HG03457 (cell line): Measurements from ENCODE around the gene GLRA2.

Experiments used
- ATAC-seq: cut with Tn5 transposase; IDR thresholded peaks from one replicate; pipeline ENCODE4 v1.9.1; 2021; ENCODE audit warnings: moderate number of reproducible peaks; ENCODE audit not compliant: unreplicated experiment

Gene GLRA2

DNA sequence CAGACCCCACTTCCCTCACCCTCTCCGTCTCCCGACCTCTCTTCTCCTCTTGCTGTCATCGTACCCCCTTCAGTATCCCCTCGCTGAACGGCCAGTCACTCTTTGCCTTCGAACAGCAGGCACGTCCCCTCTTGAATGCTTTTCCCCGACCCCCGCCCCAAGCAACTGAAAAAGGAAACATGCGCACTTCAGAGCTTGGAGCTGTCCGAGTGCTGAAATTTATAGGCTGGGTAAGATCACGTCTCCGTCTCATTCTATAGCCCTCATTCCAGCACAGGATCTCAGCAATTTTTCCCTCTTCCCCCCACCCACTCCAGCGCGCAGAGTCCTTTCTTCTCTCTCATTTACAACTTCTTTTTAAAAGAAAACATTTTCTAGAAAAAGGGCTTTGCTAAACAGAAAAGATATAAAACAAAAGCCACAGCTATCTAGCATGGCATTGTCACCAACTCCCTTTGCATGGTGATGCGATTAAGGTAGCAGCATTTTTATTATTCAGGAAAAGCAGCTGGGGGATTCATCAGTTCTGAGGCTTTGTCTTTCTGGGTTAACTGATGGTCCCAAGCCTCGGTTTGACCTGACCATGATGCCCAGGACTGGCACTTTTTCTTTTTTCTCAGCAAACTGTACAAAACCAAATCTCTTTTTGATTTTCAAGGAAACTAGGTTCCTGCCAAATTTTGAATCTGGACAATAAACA lies at the start of gene GLRA2:
Gene GLRA2 (plus strand): TSS at position 247 of the 700 bp plus-strand sequence. CDS start 522 bp downstream, outside the sequence.
- ATAC-seq: no peak

DNA sequence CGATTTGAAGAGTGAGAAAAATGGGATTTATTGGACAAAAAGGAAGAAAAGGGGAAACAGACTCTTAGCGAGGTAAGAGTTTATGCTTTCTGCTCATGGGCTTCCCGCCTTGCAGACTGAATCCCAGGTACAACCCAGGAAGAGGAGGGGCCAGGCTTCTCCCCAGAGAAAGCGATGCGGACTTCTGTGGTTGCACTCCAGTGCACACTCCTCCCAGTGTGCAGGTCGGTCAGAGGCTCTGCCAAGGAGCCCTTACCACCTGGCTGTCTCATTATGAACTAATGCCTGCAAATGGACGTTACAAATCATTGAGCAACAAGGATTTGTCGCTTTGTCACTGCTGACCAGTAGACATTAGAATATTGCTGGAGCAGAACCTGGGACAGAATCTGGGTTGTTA lies 39.9 kb upstream of the GLRA2 start:
- no peak for ATAC-seq

DNA sequence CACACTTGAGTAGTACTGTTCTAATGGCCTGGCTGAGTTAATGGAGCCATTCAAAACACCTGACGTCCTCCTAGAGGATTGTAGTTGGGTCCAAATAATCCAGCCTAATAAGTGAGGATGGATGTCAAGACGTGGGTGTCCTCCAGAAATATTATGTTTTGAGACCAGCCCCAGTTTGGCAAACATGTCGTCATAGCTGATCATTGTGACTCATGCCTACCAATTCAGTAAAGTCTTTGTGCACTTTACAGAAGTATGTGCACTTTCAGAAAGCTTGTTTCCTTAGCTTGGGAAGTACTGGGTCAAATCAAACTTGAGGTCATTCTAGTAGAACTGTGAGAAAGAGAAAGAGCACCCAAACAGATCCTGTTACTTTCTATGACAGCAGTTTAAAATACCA lies 37.6 kb upstream of the GLRA2 start:
- no peak for ATAC-seq

DNA sequence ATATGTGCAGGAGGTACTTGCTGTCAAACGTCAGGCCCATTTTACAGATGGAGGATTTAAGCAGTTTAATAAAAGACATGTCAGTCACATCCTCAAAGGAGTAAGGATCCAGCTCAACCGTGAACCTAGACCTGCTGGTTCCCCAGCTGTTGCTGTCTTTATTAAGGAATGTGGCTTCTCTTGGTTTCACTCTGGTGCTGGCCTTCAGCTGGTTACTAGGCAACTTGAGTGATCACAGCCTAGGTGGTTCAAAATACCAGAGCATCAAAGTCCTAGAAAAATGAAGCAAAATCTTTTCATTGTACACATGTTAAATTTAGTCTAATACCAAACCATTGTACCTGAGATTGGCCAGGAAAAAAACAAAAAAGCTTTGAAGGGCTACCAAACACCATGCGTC lies 32.7 kb upstream of the GLRA2 start:
- ATAC-seq: no peak

DNA sequence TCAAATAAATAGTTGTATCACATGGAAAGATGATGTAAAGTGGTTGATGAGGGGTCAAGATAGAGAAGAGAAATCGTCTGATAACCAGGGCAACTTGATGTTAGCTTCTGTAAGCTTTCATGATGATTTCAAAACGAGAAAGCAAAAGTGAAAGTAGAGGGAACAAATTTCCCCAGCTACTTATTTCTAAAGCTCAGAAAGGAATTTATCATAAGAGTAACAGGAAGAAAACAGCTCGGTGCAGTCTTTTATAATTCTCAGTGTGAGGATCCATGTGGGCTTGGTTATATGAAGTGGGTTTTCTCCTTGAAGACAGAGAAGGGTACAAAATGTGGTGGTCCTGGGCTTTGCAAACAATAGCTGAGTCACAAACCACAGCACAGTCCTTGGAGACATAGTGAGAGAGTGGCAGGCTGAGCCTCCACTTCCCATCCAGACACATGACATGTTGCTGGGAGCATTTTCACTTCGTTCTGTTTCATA lies 32.1 kb upstream of the GLRA2 start:
- no peak for ATAC-seq

DNA sequence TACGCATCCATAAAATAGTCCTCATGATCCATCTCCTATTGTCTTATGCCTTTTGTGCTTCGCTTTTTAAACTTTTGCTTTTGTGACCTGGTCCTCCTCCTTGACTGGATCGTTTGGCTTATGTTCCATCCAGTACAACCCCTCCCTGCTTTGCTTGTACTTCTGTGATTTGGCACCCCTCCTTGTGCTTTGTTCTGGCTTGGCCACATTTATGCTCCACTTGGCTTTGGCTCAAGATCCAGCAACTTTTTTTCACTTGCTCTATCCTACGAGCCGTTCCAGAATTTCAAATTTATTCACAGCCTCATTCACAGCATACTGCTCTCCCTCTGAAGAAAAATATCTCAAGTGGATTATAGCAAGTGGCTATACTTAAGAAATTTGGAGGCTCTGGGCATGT lies 28.0 kb upstream of the GLRA2 start:
- ATAC-seq: no peak

DNA sequence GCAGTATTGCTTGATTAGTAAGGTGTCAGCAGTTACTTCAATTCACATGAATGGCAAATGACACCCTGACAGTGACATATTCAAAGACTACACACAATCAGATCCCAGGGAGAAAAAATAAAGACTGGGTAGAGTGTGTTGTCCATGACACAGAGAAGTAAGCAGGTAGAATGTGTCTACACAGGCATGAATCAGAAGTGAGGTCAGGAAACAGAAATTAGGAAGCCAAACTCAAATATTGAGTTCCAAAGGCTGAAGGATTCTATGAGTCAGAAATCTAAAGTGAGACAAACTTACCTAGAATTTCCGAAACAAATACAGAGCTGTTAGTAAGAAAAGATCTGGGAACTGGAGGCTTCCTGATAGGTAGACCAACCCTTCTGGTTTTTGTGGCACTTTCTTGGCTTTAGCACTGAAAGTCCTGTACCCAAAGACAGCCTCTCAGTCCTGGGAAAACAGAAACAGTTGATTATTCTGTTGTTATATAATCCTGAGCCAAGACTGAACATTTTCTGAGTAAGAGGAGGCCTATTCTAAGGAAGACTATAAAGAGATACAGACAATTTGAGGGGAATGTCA lies 24.3 kb upstream of the GLRA2 start:
- no peak for ATAC-seq

DNA sequence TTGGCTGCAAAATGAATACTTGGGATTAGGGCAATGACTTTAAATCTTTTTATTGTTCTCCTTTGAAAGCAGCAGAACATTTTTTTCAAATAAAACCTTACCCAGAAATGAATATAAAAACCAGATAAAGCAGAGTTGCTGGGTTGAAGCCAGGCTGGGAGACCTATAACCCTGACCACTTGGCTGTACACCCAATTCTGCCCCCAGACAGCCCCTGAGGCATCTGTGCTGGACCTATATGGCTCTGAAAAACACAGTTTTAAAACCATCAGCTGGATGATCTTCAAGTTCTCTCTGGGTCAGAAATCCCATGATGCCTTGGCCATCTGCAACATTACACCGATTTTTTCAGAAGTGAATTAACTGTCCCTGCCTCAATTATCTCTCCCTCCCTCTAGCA lies 23.7 kb upstream of the GLRA2 start:
- ATAC-seq: no peak

DNA sequence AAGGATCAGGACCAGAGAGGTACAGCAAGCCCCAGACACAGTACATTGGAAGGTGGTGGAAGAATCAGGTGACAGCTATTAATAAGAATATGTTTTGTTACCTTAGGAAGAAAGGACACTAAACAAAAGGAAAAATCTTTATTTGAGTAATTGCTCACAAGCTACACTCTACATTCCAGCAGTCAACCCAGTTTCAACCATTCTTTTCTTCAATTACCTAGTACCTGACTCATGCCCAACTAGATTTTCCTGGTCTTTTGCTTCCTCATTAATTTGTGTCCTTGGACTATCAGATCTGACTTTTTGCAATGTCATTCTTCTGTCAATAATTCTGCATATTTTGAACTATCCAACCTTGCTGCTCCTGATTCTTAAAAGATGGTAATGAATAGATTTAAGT lies 22.5 kb upstream of the GLRA2 start:
- ATAC-seq: no peak

DNA sequence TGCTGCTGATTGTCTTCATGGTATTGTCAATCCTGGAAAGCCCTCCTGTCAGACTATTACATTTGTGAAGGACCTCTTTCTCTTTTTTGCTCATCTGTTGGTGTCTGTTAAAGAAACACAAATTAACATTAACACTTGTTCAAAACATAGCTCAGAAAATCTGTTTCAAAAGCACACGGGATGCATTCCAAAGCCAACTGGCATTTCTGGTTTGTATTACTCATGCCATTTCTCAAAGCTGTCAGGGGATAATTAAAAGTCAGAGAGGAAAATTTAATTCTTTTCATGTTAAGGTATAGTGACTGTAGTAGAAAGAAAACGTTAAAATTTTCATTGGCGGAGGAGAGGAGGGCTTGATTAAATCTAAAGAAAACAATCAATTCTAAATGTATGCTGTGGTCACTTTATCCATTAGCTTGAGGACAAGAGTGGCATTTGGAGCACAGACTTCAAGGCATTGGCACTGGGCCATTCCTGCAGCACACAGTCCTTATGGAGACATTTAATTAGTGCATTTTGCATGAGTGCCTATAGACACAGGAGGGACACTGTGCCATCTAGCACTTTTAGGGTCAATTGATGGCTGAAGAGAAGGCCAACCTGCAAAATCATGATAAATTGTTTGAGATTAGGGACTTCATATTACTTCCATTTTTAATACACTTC lies 21.2 kb upstream of the GLRA2 start:
- no peak for ATAC-seq

DNA sequence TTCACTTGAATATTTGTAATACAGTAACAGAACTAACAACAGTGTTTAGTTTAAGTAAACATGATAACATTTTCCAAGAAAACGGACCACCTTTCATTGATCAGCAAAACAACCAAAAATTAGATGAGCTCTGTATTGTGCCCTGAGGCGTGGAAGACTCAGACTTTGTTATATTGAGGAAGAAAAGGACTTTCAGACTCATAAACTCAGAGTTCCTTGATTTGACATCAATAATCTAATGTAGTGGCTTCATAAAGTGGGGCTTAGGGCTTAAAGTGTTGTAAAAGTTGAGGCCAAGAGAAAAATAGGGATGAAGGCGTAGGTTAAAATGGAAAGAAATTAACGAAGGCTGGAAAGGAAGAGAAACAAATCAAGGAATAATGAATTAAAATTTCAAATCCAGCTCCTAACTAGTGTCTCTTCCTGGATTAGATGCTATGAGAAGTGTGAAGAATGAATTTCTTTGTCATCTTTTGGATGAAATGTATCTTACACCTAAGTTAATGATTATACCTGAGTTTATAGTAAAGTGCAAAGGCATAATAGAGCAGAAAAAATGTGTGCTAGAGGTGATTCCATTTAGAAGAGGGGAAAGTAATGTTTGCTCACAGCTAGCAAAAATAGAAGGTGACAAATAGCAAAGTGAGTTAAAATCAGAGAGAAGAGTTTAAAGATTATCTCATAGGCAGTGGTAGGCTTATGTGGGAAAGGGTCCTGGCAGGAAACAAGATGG lies 19.8 kb upstream of the GLRA2 start:
- no peak for ATAC-seq

DNA sequence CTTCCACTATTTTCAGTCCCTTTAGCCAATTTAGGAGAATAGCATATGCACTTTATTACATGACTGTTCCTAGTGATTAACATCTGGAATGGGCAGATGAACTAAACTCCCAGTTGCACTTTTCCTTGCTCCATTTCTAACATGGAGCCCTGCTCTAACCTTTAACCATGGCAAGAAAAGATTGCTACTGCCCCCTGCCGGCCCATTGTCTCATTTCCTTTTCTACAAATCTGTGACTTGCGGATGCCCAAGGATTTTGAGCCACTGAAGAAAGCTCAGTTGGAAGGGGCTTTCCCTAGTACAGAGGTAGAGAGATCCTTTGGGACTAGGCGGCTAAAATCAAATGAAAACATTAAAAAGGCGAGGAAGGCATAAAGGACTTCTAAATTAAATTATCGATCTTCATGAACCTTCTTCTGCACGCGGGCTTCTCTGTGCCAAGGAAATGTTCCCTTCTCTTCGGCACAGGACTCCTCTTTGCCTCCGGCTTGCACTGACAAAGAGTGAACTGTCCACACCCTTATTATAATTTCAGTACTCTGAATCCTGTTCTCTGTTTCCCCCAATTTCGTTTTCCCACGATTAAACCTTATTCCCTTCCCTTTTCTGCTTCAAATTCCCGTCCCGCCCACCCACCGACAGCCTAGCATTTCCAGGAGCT lies 577 bp upstream of the GLRA2 start:
- no peak for ATAC-seq

DNA sequence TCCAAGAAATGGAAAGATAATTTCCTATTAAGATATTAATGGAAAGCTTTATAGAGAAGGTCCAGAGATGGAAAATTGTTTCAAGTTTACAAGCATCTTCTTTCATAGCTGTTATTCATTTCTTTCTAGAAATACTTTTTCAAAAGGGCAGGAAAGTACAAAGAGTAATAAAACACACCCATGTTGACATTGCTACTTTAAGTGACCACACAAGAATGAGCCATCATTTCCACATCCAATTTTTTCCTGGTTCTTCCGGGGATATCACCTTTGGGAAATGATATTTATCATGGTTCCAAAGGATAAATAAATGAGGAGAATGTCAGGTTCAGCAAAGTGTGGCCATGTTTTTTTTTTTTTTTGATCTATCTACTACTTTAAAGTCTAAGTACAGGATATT lies 4.5 kb downstream of the GLRA2 start:
- no peak for ATAC-seq

DNA sequence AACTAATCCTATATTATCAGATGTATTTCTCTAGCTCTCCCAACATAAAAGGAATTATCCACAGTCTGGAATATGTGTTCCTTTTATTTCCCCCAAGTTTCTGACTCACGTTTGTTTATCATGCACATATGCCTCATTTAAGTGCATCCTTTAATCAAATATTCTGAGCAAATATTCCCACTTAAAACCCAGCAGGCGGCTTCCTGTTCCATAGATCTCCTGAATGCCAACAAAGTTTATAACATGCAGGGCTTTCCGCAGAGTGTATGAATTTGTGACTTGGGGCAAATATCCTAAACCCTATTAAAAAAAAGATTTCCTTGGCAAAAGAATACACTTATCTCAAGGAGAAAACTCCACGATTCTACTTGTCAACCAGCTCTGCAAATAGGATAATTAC lies 16.9 kb downstream of the GLRA2 start:
- ATAC-seq: no peak

DNA sequence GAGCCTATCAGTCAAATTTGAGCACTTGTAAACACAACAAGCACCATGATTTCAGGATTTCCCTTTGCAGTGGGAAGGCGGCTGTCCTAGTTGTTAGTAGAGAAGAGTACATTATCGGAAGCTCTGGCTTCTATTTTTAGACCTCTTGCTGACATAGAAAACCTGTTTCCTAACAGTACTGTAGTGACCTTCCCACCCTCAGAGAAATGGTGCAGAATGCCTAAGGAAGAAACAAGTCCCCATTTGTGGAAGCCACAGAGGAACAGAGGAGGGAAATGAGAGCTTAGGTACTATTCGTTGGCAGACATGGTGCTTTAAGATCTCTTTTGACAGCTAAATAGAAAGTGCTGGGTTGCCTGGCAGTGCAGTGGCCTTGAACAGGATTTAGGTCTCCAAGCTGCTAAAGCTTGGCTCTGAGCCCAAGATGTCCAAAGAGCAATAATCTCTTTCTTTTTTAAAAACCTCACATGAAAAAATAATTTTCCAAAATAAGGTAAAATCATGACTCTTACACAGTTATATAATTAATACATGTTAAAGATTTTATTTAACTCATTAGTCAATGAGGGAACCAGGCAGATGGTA lies 24.9 kb downstream of the GLRA2 start:
- ATAC-seq: no peak

DNA sequence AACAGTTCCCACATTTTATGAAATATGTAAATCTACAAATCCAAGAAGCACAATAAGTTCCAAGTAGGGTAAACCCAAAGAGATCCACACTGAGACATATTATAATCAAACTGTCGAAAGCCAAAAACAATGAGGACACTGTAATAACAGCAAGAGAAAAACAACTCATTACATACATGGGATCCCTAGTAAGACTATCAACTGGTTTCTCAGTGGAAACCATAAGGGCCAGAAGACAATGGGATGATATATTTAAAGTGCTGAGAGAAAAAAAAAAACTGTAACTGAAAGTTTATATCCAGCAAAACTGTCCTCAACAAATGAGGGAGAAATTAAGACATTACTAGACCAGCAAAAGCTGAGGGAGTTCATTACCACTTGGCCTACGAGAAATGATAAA lies 34.7 kb downstream of the GLRA2 start:
- ATAC-seq: no peak

DNA sequence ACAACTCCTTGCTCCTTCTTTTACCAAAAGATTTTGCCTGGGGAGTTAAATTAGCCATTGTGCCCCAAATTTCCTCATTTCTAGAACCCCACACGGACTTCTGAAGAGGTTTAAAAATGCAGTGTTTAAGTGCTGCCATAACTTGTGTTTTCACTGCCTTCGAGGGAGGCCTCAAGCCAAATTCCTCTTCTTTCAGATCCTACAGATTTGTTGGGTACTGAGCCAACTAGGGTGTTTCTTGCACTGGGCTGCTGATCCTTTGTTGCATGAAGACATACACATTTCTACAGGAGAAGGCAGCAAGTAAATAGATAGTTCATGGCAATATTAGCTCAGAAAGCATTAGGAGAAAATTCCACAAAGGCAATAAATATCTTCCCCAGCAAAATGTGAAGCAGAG lies 43.8 kb downstream of the GLRA2 start:
- ATAC-seq: no peak

DNA sequence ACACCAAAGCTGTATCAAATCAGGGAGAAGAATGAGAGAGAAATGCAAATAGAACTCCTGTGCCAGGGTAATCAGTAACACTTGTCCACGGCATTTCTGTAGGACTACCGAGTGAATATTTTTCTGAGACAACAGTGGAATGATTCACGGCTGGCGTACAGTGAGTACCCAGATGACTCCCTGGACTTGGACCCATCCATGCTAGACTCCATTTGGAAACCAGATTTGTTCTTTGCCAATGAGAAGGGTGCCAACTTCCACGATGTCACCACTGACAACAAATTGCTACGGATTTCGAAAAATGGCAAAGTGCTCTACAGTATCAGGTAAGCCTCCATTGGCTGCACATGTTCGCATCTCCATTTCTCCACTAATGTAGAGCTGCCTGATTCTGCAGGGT lies 51.7 kb downstream of the GLRA2 start:
- ATAC-seq: no peak

DNA sequence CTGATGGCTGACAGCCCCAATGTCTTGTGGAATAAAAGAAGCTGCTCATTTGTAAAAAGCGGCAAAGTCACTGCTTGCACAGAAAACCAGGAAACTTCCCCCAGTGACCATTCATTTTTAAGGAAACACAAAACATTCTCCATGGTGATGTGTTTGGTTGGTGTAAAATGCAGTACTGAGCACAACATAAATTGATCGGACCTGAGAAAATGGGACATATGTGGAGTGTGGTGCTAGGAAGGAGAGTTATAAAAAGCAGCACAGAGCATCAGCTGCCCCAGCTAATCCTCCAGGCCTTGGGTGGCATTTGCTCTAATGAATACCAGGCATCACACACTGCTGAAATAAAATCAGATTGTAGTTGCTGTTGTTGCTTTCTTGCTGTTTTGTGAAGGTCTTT lies 55.2 kb downstream of the GLRA2 start:
- no peak for ATAC-seq

DNA sequence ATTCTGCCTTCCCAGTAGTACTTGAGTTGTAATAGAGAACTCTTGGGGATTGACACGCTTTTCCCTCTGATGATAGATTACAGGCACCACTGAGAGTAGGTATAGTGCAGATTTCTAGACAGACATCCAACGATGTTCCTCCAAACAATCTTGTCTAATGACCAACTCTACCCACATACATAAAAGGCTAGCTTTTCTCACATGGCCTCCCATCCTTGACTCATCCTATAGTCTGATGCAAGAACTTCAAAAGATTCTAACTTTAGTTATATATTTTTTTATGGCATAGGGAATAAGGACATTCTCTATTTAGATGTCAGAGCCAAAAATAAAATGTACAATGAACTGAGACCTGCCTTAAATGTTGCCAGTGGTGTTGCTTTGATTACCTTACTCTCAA lies 60.9 kb downstream of the GLRA2 start:
- no peak for ATAC-seq
